A673 (cell line): ENCODE results near the gene PARVB. TPM values are rescaled to one million over a fixed set of nuclear protein-coding genes. Genes with fewer than 3 reads are reported as not detected.

Source experiments
- BruUV-seq: library from RNA; stranded (reverse); fragments of 400-500 nt; replicated peaks from 2 replicates; lab custom pipeline; 2021; lab: Mats Ljungman, UMichigan
- CTCF ChIA-PET: fragments of 300-600 bp; sonication (Branson Sonifier 250); formaldehyde crosslinking; loops from one replicate; lab custom pipeline; 2022; ENCODE audit warnings: antibody characterized with exemption; lab: Charles Lee
- POLR2A ChIA-PET: fragments of 300-600 bp; sonication (Branson Sonifier 250); formaldehyde crosslinking; loops from one replicate; lab custom pipeline; 2022; ENCODE audit warnings: antibody characterized with exemption; ENCODE audit not compliant: low non-redundant PET; lab: Charles Lee
- DNase-seq: peaks from one replicate; pipeline ENCODE4 v3.0.0-alpha.2; 2015; ENCODE audit warnings: low spot score
- H3K27ac ChIP-seq: fragments of 200-600 bp; sonication (generic); 2 replicates; pipeline ENCODE4 v1.5.1; 2016; ENCODE audit warnings: mixed run types, low read depth, mild to moderate bottlenecking, mixed read lengths, antibody characterized with exemption, low read length; ENCODE audit not compliant: poor library complexity, severe bottlenecking
- H3K27me3 ChIP-seq: fragments of 200-600 bp; sonication (generic); replicated peaks from 2 replicates; pipeline ENCODE4 v1.6.1; 2017; ENCODE audit warnings: mixed run types, low read depth, mild to moderate bottlenecking, mixed read lengths, antibody characterized with exemption, low read length; ENCODE audit not compliant: insufficient read depth, poor library complexity
- H3K36me3 ChIP-seq: fragments of 200-600 bp; sonication (generic); 2 replicates; pipeline ENCODE4 v1.6.1; 2016; ENCODE audit warnings: mixed run types, mild to moderate bottlenecking, mixed read lengths, antibody characterized with exemption, low read length; ENCODE audit not compliant: insufficient read depth, poor library complexity, severe bottlenecking
- H3K4me1 ChIP-seq: fragments of 200-600 bp; sonication (generic); 2 replicates; pipeline ENCODE4 v1.6.1; 2017; ENCODE audit warnings: mixed run types, mild to moderate bottlenecking, mixed read lengths, antibody characterized with exemption, low read length; ENCODE audit not compliant: insufficient read depth, poor library complexity, severe bottlenecking
- H3K4me3 ChIP-seq: fragments of 200-600 bp; sonication (generic); 2 replicates; pipeline ENCODE4 v1.5.1; 2016; ENCODE audit warnings: low read depth, mixed run types, mild to moderate bottlenecking, mixed read lengths, low read length; ENCODE audit not compliant: poor library complexity, severe bottlenecking
- H3K9me3 ChIP-seq: fragments of 200-600 bp; sonication (generic); 2 replicates; pipeline ENCODE4 v1.6.1; 2016; ENCODE audit warnings: mixed run types, low read depth, mild to moderate bottlenecking, mixed read lengths, antibody characterized with exemption, low read length; ENCODE audit not compliant: poor library complexity, severe bottlenecking
- CTCF ChIP-seq: fragments of 300-800, 200-600 bp; sonication (generic); conservative IDR thresholded peaks from 2 replicates; pipeline ENCODE4 v1.5.1; 2017; ENCODE audit warnings: low read depth, mild to moderate bottlenecking, antibody characterized with exemption, low read length, moderate library complexity, mixed read lengths
- EZH2 ChIP-seq: fragments of 200-600 bp; sonication (generic); IDR thresholded peaks from 2 replicates; pipeline ENCODE4 v1.6.1; 2017; ENCODE audit warnings: borderline replicate concordance, low read depth, mild to moderate bottlenecking, mixed read lengths, antibody characterized with exemption, low read length; ENCODE audit not compliant: poor library complexity, severe bottlenecking
- intact Hi-C: fragments of 100-400 bp; cut with micrococcal nuclease; formaldehyde crosslinking; loops from one replicate; pipeline ENCODE4 v1.10.0; 2022; ENCODE audit not compliant: unreplicated experiment
- total RNA-seq: library from RNA; stranded (reverse); gene quantifications from 2 replicates; pipeline ENCODE4 v1.2.3, GENCODE V29; 2021

Gene PARVB
- total RNA-seq, 1 experiment from 2014 or later: 18.3 TPM

DNA sequence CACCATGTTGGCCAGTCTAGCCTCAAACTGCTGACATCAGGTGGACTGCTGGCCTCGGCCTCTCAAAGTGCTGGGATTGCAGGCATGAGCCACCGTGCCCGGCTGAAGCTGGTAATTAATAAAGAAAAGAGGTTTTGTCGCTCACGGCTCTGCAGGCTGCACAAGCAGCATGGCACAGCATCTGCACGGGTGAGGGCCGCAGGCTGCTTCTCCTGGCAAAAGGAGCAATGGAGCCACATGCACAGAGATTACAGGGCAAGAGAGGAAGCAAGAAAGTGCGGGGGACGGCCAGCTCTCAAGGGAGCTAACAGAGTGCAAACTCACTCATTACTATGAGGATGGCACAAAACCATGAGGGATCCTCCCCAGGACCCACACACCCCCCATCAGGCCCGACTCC is 4.7 kb upstream of the PARVB start:
- POLR2A ChIA-PET: no interaction called here
- H3K4me1 ChIP-seq: peaks cover 9% of the 10 kb centered on the region
- intact Hi-C loops: no loop called here

DNA sequence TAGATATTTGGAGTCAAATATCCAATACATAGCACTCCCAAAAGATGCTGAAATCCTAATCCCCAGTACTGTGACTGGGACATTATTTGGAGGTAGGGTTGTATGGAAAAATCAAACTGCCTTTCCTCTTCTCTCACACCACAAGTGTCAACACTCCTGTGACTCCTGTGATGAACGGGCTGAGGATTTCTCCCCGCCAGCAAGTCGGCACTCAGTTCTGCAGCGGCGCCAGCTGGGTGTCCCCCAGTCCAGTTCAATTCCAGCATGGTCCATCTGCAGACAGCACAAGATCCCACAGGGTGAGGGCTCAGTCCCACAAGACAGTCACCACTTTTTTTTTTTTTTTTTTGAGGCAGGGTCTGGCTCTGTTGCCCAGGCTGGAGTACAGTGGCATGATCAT is 4.3 kb upstream of the PARVB start:
- POLR2A ChIA-PET: no interaction called here
- intact Hi-C loops: no loop called here
- BruUV-seq: no TSS peak
- H3K4me3 ChIP-seq: no peak overlapping the region
- CTCF ChIA-PET: no interaction called here
- H3K27ac ChIP-seq: no peak overlapping the region
- peaks cover 5% of the 10 kb centered on the region for H3K4me1 ChIP-seq
- no peaks in the 10 kb centered on the region for H3K36me3 ChIP-seq
- no peaks in the 10 kb centered on the region for H3K27me3 ChIP-seq
- TF ChIP-seq CTCF (no peak), EZH2 (no peak)
- DNase-seq: no peak
- no peaks in the 10 kb centered on the region for H3K9me3 ChIP-seq

More for the DNA sequence above, 4.7 kb upstream of the PARVB start:
- TF ChIP-seq EZH2 (no peak), CTCF (no peak)
- BruUV-seq: no TSS peak
- no peaks in the 10 kb centered on the region for H3K27me3 ChIP-seq
- CTCF ChIA-PET: no interaction called here
- H3K27ac ChIP-seq: no peak overlapping the region
- no peak for DNase-seq
- no peaks in the 10 kb centered on the region for H3K36me3 ChIP-seq
- H3K9me3 ChIP-seq: no peaks in the 10 kb centered on the region
- no peak overlapping the region for H3K4me3 ChIP-seq

GRCh38 chr22:44020981-44021380 is 3.1 kb upstream of the PARVB start:
- no peak overlapping the region for H3K4me3 ChIP-seq
- H3K36me3 ChIP-seq: no peaks in the 10 kb centered on the region
- peaks cover 9% of the 10 kb centered on the region for H3K4me1 ChIP-seq
- BruUV-seq: no TSS peak
- intact Hi-C loops: no loop called here
- TF ChIP-seq EZH2: no peak
- no peak for TF ChIP-seq CTCF
- no peaks in the 10 kb centered on the region for H3K9me3 ChIP-seq
- ChIA-PET CTCF (no interaction called here), POLR2A (no interaction called here)
- H3K27ac ChIP-seq: no peak overlapping the region
- DNase-seq: no peak
- no peaks in the 10 kb centered on the region for H3K27me3 ChIP-seq
